ENCODE results near the gene MICU2. TPM values are rescaled to one million over a fixed set of nuclear protein-coding genes. Genes with fewer than 3 reads are reported as not detected.

MICU2 gene
- total and polyA plus RNA-seq, 2 of the 13 experiments (the other 11 are each of a cell fraction or from before 2014, with no cell fraction given) = 31.7 to 42.4 TPM

- no peak for ATAC-seq
- intact Hi-C loops (cut with micrococcal nuclease; ENCODE audit: unreplicated experiment) = no loop called here
- no peak for FAIRE-seq
- BruUV-seq (replicated peaks) = no TSS peak
- Histone ChIP-seq H3K27me3 (ENCODE audit: control insufficient read depth in 1 of 2, insufficient read depth in 2 of 2, low read length in 2 of 2) (no peaks in the 10 kb centered on the region), H3K9ac (ENCODE audit: insufficient read depth, low read depth, low read length) (no peak overlapping the region), H3K4me2 (ENCODE audit: low read depth, low read length) (no peak overlapping the region), H3K27ac (ENCODE audit: extremely low read length, insufficient read depth, low read length) (no peak overlapping the region), H3K9me3 (ENCODE audit: low read length) (no peaks in the 10 kb centered on the region), H3K4me1 (ENCODE audit: insufficient read depth, low read length) (peaks cover 11% of the 10 kb centered on the region), H3K4me3 (replicated peaks in 1 of 3; ENCODE audit: insufficient read depth in 1 of 3, low read depth in 2 of 3, low read length in 3 of 3) (no peak overlapping the region), H4K20me1 (ENCODE audit: insufficient read depth, low read length) (no peaks in the 10 kb centered on the region), H3K79me2 (ENCODE audit: insufficient read depth, low read length) (no peaks in the 10 kb centered on the region), H3K36me3 (replicated peaks in 1 of 2; ENCODE audit: control insufficient read depth in 1 of 2, insufficient read depth in 2 of 2, low read length in 2 of 2) (no peaks in the 10 kb centered on the region), H2AFZ (ENCODE audit: low read length) (no peak overlapping the region)
- DNase-seq (ENCODE audit: low spot score) = no peak
- POLR2A ChIA-PET = no interaction called here
- in situ Hi-C loops (cut with HindIII; ENCODE audit: extremely low pct_ligation_motif_present, low pct_unique_long_range_greater_than_20kb) = loop anchor here (25.0 kb wide), 1 partner anchor 655 kb away; no protein-coding TSS in a partner anchor
- TF ChIP-seq ZSCAN29 (CRISPR knock-in tag; conservative IDR thresholded peaks at IDR 0.05) = no peak
- TF ChIP-seq ZNF143 (CRISPR knock-in tag; IDR thresholded peaks at IDR 0.05) = no peak
- no peak for TF ChIP-seq MEIS1 (CRISPR knock-in tag; IDR thresholded peaks at IDR 0.05; ENCODE audit: borderline replicate concordance)
- TF ChIP-seq, protein P1, sequence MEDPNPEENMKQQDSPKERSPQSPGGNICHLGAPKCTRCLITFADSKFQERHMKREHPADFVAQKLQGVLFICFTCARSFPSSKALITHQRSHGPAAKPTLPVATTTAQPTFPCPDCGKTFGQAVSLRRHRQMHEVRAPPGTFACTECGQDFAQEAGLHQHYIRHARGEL (CRISPR knock-in tag; IDR thresholded peaks at IDR 0.05) = no peak
- no peak for TF ChIP-seq ZBTB3 (CRISPR knock-in tag; IDR thresholded peaks at IDR 0.05; ENCODE audit: borderline replicate concordance, low read depth)
- TF ChIP-seq ARID2 (CRISPR knock-in tag; IDR thresholded peaks at IDR 0.05; ENCODE audit: borderline replicate concordance) = no peak
- no peak for TF ChIP-seq ZFP37 (CRISPR knock-in tag; IDR thresholded peaks at IDR 0.05; ENCODE audit: borderline replicate concordance)
- no peak for TF ChIP-seq MAFK (conservative IDR thresholded peaks at IDR 0.05 in 1 of 2, IDR thresholded peaks at IDR 0.05 in 1 of 2; ENCODE audit: low read length in 2 of 2)
- no peak for TF ChIP-seq ZBTB44 (CRISPR knock-in tag; IDR thresholded peaks at IDR 0.05)
- no peak for TF ChIP-seq ZNF513 (CRISPR knock-in tag; conservative IDR thresholded peaks at IDR 0.05)
- no peak for TF ChIP-seq ZNF333 (CRISPR knock-in tag; IDR thresholded peaks at IDR 0.05; ENCODE audit: borderline replicate concordance)
- TF ChIP-seq ZNF570 (CRISPR knock-in tag; IDR thresholded peaks at IDR 0.05; ENCODE audit: borderline replicate concordance) = no peak
- CTCF ChIA-PET (ENCODE audit: low intra/inter-chr PET ratio, low total read pairs) = no interaction called here
Observed at GRCh38 chr13:21632196-21632595, 28.2 kb upstream of the MICU2 start.

Data from HepG2 (cell line).